ENCODE data around the gene RARG. TPM values are rescaled to one million over a fixed set of nuclear protein-coding genes. Genes with fewer than 3 reads are reported as not detected.

RARG gene
- total RNA-seq, 1 donor from 2014 or later = 5.2 TPM

- no peaks in the 10 kb centered on the region for H3K36me3 Mint-ChIP-seq (ENCODE audit: insufficient read depth)
These were observed 27.9 kb upstream of the RARG start for GRCh38 chr12:53259891-53260290.

GRCh38 chr12:53258541-53259539, 26.8 kb upstream of the RARG start:
- no peaks in the 10 kb centered on the region for H3K27me3 Mint-ChIP-seq
- no peaks in the 10 kb centered on the region for H3K9me3 Mint-ChIP-seq (ENCODE audit: low read depth)
- no peaks in the 10 kb centered on the region for H3K4me1 Mint-ChIP-seq (ENCODE audit: low read depth)
- H3K4me3 Mint-ChIP-seq (ENCODE audit: low read depth) = no peak overlapping the region
- no peaks in the 10 kb centered on the region for H3K36me3 Mint-ChIP-seq (ENCODE audit: insufficient read depth)
- no peak for DNase-seq (ENCODE audit: low spot score, unreplicated experiment)
- H3K27ac Mint-ChIP-seq = no peak overlapping the region
- TF ChIP-seq CTCF (IDR thresholded peaks at IDR 0.05; ENCODE audit: unreplicated experiment) = no peak

More at GRCh38 chr12:53259891-53260290, 27.9 kb upstream of the RARG start:
- Mint-ChIP-seq H3K4me3 (ENCODE audit: low read depth) (no peak overlapping the region), H3K27me3 (no peaks in the 10 kb centered on the region), H3K4me1 (ENCODE audit: low read depth) (no peaks in the 10 kb centered on the region), H3K27ac (no peak overlapping the region), H3K9me3 (ENCODE audit: low read depth) (no peaks in the 10 kb centered on the region)
- DNase-seq (ENCODE audit: low spot score, unreplicated experiment) = no peak
- no peak for TF ChIP-seq CTCF (IDR thresholded peaks at IDR 0.05; ENCODE audit: unreplicated experiment)

GRCh38 chr12:53255996-53256395, 24.0 kb upstream of the RARG start:
- no peak overlapping the region for H3K27ac Mint-ChIP-seq
- no peak for DNase-seq (ENCODE audit: low spot score, unreplicated experiment)
- H3K4me3 Mint-ChIP-seq (ENCODE audit: low read depth) = no peak overlapping the region
- no peak for TF ChIP-seq CTCF (IDR thresholded peaks at IDR 0.05; ENCODE audit: unreplicated experiment)
- H3K4me1 Mint-ChIP-seq (ENCODE audit: low read depth) = peaks cover 16% of the 10 kb centered on the region
- no peaks in the 10 kb centered on the region for H3K36me3 Mint-ChIP-seq (ENCODE audit: insufficient read depth)
- H3K9me3 Mint-ChIP-seq (ENCODE audit: low read depth) = no peaks in the 10 kb centered on the region
- no peaks in the 10 kb centered on the region for H3K27me3 Mint-ChIP-seq

- H3K27ac Mint-ChIP-seq = no peak overlapping the region
- H3K27me3 Mint-ChIP-seq = no peaks in the 10 kb centered on the region
- no peak overlapping the region for H3K4me3 Mint-ChIP-seq (ENCODE audit: low read depth)
- H3K36me3 Mint-ChIP-seq (ENCODE audit: insufficient read depth) = no peaks in the 10 kb centered on the region
- no peaks in the 10 kb centered on the region for H3K9me3 Mint-ChIP-seq (ENCODE audit: low read depth)
- TF ChIP-seq CTCF (IDR thresholded peaks at IDR 0.05; ENCODE audit: unreplicated experiment) = no peak
- H3K4me1 Mint-ChIP-seq (ENCODE audit: low read depth) = peaks cover 18% of the 10 kb centered on the region
- no peak for DNase-seq (ENCODE audit: low spot score, unreplicated experiment)
These were observed 23.0 kb upstream of the RARG start for GRCh38 chr12:53254816-53255545.

GRCh38 chr12:53253298-53253697, 21.3 kb upstream of the RARG start:
- no peak for TF ChIP-seq CTCF (IDR thresholded peaks at IDR 0.05; ENCODE audit: unreplicated experiment)
- Mint-ChIP-seq H3K9me3 (ENCODE audit: low read depth) (no peaks in the 10 kb centered on the region), H3K36me3 (ENCODE audit: insufficient read depth) (no peaks in the 10 kb centered on the region), H3K4me3 (ENCODE audit: low read depth) (peak overlapping the region; percentile 94), H3K4me1 (ENCODE audit: low read depth) (peaks cover 18% of the 10 kb centered on the region), H3K27me3 (no peaks in the 10 kb centered on the region), H3K27ac (no peak overlapping the region)
- DNase-seq (ENCODE audit: low spot score, unreplicated experiment) = no peak

Measured in progenitor cell of endocrine pancreas (in vitro differentiated cells).